AG04449 (cell line): Measurements from ENCODE around the gene LIPE.

Experiments
- CTCF ChIA-PET: fragments of 350-600 bp; formaldehyde crosslinking; extraction: SDS; loops from one replicate; lab custom pipeline; 2021; ENCODE audit warnings: antibody characterized with exemption; lab: Yijun Ruan, JAX
- POLR2A ChIA-PET: fragments of 400-600, 350-600 bp; formaldehyde crosslinking; extraction: SDS; loops from one replicate; lab custom pipeline; 2020; ENCODE audit warnings: antibody characterized with exemption, inconsistent platforms; lab: Yijun Ruan, JAX
- DNase-seq: peaks from one replicate; pipeline ENCODE4 v3.0.0-alpha.2; 2010; ENCODE audit warnings: low read depth, low spot score
- H3K4me3 ChIP-seq: 2 replicates; pipeline ENCODE4 v1.5.1; 2011; ENCODE audit warnings: low read depth, mild to moderate bottlenecking, control low read depth, low read length
- TF ChIP-seq, protein P1 (sequence below): IDR thresholded peaks from one replicate; pipeline ENCODE4 v1.5.1; 2011; ENCODE audit warnings: mild to moderate bottlenecking, moderate library complexity, low read length, control low read depth, inconsistent platforms; ENCODE audit not compliant: insufficient read depth; ENCODE audit errors: missing control alignments

Gene LIPE

DNA sequence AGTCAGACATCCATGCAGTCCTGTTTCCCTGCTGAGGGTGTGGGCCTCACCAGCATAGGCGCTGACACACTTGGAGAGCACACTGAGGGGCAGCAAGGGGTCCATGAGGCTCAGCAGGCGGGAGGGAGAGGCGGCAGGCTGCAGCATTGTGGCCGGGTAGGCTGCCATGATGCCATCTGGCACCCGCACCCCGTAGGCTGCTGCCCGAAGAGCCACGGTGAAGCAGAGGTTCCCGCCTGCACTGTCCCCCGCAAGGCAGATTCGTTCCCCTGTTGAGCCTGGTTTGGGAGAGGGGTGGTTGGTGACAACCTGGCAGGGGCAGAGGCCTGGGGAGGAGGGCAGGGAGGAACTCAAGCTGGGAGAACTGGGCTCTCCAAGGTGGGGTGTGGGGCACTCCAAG, 21.1 kb downstream of the LIPE start:
- DNase-seq = no peak
- TF ChIP-seq, protein P1, sequence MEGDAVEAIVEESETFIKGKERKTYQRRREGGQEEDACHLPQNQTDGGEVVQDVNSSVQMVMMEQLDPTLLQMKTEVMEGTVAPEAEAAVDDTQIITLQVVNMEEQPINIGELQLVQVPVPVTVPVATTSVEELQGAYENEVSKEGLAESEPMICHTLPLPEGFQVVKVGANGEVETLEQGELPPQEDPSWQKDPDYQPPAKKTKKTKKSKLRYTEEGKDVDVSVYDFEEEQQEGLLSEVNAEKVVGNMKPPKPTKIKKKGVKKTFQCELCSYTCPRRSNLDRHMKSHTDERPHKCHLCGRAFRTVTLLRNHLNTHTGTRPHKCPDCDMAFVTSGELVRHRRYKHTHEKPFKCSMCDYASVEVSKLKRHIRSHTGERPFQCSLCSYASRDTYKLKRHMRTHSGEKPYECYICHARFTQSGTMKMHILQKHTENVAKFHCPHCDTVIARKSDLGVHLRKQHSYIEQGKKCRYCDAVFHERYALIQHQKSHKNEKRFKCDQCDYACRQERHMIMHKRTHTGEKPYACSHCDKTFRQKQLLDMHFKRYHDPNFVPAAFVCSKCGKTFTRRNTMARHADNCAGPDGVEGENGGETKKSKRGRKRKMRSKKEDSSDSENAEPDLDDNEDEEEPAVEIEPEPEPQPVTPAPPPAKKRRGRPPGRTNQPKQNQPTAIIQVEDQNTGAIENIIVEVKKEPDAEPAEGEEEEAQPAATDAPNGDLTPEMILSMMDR = no peak
- ChIA-PET CTCF (interaction anchor here (1.6 kb wide), 2 partner anchors 9 to 10 kb away, joined by 4 to 7 read pairs; no protein-coding TSS in a partner anchor), POLR2A (no interaction called here)
- no peak overlapping the region for H3K4me3 ChIP-seq

DNA sequence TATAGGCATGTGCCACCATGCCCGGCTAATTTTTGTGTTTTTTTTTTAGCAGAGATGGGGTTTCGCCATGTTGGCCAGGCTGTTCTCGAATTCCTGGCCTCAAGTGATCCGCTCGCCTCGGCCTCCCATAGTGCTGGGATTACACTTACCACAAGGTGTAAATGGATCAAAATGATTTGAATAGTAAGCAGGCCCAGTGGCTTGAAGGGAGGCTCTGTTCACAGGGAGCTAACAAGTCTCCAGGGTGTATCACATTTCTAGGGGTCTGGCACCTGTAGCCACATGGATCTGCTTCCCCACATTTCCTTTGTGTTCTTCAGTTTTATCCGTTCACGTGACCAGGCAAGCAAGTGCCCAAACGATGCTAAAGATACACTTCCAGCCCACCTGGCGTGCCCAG, 23.6 kb downstream of the LIPE start:
- ChIA-PET CTCF (interaction anchor here (0.9 to 1.3 kb wide), 2 partner anchors 35 to 98 kb away, joined by 3 to 4 read pairs; no protein-coding TSS in a partner anchor), POLR2A (no interaction called here)
- TF ChIP-seq, protein P1 = no peak

DNA sequence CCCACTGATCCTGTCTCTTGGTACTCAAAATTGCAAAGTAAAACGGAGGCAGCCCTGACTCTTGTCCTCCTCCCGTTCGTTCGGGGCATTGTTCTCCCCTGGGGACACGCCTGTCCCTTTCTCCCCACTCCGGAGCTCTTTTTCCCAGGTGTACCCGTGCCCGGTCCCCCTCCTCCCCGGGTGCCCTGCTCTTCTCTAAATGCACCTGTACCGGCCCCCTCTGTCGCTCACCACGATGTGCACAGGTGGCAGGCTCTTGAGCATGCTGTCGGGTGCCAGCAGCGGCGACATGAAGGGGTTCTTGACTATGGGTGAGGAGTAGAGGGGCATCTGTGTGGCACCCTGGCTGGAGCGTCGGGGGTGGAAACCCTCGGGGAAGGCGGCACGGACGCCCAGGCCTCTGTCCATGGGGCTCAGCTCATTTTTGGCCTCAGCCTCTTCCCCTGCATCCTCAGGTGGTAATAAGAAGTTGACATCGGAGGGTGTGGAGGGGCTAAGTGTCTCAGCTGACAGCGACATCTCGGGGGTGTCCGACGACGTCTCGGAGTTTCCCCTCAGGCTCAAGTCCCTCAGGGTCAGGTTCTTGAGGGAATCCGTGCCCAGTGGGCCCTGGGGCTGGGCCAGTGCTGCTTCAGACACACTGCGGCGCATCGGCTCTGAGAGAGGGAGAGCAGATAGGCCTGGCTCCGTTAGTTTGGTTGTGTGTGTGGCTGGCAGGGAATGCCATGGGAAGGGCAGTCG, 24.6 kb downstream of the LIPE start:
- ChIA-PET CTCF (interaction anchor here (2.3 to 3.7 kb wide), 5 partner anchors 9 to 21 kb away, joined by 8 to 34 read pairs (median 13); no protein-coding TSS in a partner anchor), POLR2A (no interaction called here)
- no peak for DNase-seq
- H3K4me3 ChIP-seq = no peak overlapping the region; the same call in 1 of the 2 replicates
- TF ChIP-seq, protein P1 = no peak

More for the DNA sequence above, 23.6 kb downstream of the LIPE start:
- no peak overlapping the region for H3K4me3 ChIP-seq
- DNase-seq = no peak

DNA sequence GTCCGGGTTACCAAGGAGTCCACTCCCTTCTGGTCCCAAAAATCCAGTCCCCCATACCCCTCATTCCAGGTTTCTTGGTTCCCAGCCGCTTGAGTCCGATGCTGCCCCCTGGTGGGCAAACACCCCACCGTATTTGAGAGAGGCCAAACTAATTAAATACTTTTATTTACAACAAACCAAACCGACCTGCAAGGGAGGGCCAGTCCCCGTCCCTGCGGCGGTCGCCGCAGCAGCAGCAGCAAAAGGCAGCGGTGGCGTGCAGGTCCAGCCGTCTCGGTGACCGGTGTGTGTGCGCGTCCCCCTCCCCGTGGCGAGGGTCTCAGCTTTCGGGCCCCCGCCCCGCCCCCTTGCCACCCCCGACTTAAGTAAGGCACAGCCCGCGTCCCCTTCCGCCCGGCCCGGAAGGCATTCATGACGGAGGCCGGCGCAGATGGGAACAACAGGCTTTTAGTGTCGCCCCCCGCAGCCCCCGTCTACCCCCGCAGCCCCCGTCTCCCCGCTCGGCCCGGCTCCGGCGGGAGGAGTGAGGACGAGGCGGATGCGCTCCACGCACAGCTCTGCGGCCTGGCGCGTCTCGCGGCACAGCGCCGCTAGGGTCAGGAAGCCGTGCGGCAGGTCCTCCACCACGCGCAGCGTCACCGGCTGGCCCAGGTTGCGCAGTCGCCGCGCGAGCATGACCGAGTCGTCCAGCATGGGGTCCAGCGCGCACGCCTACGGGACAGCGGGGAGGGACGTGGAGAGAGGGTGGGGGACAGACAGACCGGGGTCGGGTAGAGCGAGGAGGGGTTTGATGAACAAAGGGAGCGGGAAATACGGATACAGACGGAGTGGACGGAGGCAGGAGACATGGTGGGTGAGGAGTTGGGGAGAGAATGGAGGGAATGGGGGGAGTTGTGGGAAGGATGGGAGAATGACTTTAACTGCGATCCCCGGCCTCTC, 25.6 kb downstream of the LIPE start:
- H3K4me3 ChIP-seq = peak overlapping the region; percentile 61
- CTCF ChIA-PET = interaction anchor here (0.8 to 3.7 kb wide), 26 partner anchors 10 to 323 kb away, joined by 3 to 34 read pairs (median 6); partner anchors contain the start of genes CIC and POU2F2
- DNase-seq = no peak
- TF ChIP-seq, protein P1 = peak; percentile 74
- POLR2A ChIA-PET = no interaction called here

DNA sequence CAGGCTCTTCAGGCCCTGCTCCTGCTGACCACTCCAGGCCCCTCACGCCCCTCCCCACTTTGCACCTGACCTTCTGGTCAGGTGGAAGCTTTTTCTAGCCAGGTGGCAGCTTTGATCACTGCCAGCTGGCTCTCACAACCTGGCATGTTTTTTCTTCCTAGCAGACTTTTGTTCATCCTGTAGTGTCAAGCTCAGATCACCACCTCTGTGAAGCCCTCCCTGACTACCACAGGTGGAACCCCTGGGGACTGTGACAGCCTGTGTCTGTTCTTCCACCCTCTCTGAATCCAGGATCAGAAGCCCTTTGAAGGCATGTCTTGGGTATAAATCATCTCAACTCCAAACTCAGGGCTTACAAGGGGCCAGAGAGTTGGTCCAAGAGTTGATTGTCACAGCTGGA, 26.8 kb downstream of the LIPE start:
- H3K4me3 ChIP-seq = no peak overlapping the region
- DNase-seq = no peak
- CTCF ChIA-PET = interaction anchor here (0.8 to 3.7 kb wide), 29 partner anchors 9 to 322 kb away, joined by 3 to 34 read pairs (median 6); partner anchors contain the start of genes CIC and POU2F2
- TF ChIP-seq, protein P1 = no peak
- POLR2A ChIA-PET = no interaction called here
